K562 (cell line): Measurements from ENCODE around the gene CDR2L. TPM values are rescaled to one million over a fixed set of nuclear protein-coding genes. Genes with fewer than 3 reads are reported as not detected.

Experiments
- FOXA3 ChIP-seq, 2 experiments: fragments of 450-650 bp in 1 of 2; sonication (generic) in 1 of 2; formaldehyde crosslinking; IDR thresholded peaks in 1 of 2; conservative IDR thresholded peaks in 1 of 2; 2 replicates each; pipeline versions ENCODE4 v1.4.0 to v1.8.0; 2020 to 2022; ENCODE audit warnings: mild to moderate bottlenecking in 2 of 2, missing genetic modification reagents in 1 of 2
- HNRNPH1 ChIP-seq: fragments of 200-400 bp; formaldehyde crosslinking; optimal IDR thresholded peaks from 2 replicates; pipeline ENCODE3; 2017; ENCODE audit warnings: low read depth, mild to moderate bottlenecking, low read length, moderate library complexity
- MAFF ChIP-seq: IDR thresholded peaks from 2 replicates; pipeline ENCODE4 v1.6.1; 2012; ENCODE audit warnings: low read length, improper control_type of control experiment
- MAX ChIP-seq: sonication (generic); formaldehyde crosslinking; IDR thresholded peaks from 2 replicates; pipeline ENCODE4 v1.9.0; 2022; ENCODE audit warnings: mild to moderate bottlenecking, missing genetic modification reagents
- PHF8 ChIP-seq: fragments of 200-600 bp; sonication (generic); IDR thresholded peaks from 2 replicates; pipeline ENCODE4 v1.6.1; 2012; ENCODE audit warnings: mixed run types, mild to moderate bottlenecking, inconsistent platforms, low read length, moderate library complexity, borderline replicate concordance
- UBTF ChIP-seq, 2 experiments: IDR thresholded peaks; 2 replicates each; pipeline ENCODE4 v1.6.1; 2012; ENCODE audit warnings: improper control_type of control experiment in 2 of 2, low read depth in 2 of 2, low read length in 2 of 2, borderline replicate concordance in 1 of 2
- ZMIZ1 ChIP-seq, 2 experiments: fragments of 150-350 bp in 1 of 2; IDR thresholded peaks; 2 replicates each; pipeline ENCODE4 v1.6.1; 2012 to 2016; ENCODE audit warnings: low read depth in 2 of 2, low read length in 2 of 2, mild to moderate bottlenecking in 1 of 2, moderate library complexity in 1 of 2
- ZNF212 ChIP-seq: fragments of 450-650 bp; formaldehyde crosslinking; IDR thresholded peaks from 2 replicates; pipeline ENCODE4 v1.4.0; 2020; ENCODE audit warnings: mild to moderate bottlenecking
- ZSCAN32 ChIP-seq: fragments of 450-650 bp; formaldehyde crosslinking; IDR thresholded peaks from 2 replicates; pipeline ENCODE4 v1.4.0; 2020; ENCODE audit warnings: mild to moderate bottlenecking, moderate library complexity
- polyA plus RNA-seq, 8 experiments: library from polyadenylated mRNA; depleted of rRNA in 4 of 8; stranded (reverse) in 5 of 8; unstranded in 3 of 8; fragments of >200 nt; fragmentation: Nextera tagmentation in 2 of 8; fragmentation: Illumina TruSeq in 1 of 8; extraction: Ambion mirVana in 2 of 8; extraction: Trizol in 1 of 8; gene quantifications; 2 replicates each; pipeline versions ENCODE4 v1.2.1 to v1.2.3, GENCODE V29; 2011 to 2014; ENCODE audit warnings: inconsistent platforms in 1 of 8, missing spikeins in 1 of 8
- total RNA-seq, 7 experiments: library from RNA; depleted of rRNA in 6 of 7; stranded (reverse); fragments of >200 nt in 6 of 7; fragmentation: Illumina TruSeq in 2 of 7; extraction: Trizol in 2 of 7; gene quantifications; 2 replicates each; pipeline versions ENCODE4 v1.2.1 to v1.2.3, GENCODE V29; 2011 to 2021; ENCODE audit warnings: low replicate concordance in 1 of 7
- TF ChIP-seq, protein P1 (sequence below): sonication (generic); formaldehyde crosslinking; IDR thresholded peaks from 2 replicates; pipeline ENCODE4 v1.8.0; 2023; ENCODE audit warnings: mild to moderate bottlenecking, missing genetic modification reagents
- TF ChIP-seq, protein P2 (sequence below): fragments of 450-650 bp; IDR thresholded peaks from one replicate; pipeline ENCODE4 v1.6.1; 2018; ENCODE audit warnings: mild to moderate bottlenecking, moderate library complexity; ENCODE audit not compliant: partially characterized antibody
- TF ChIP-seq, protein P3 (sequence below): fragments of 450-650 bp; conservative IDR thresholded peaks from 2 replicates; pipeline ENCODE4 v1.6.1; 2016; ENCODE audit warnings: missing genetic modification characterization, low read depth, mild to moderate bottlenecking, control low read depth, missing compliant biosample characterization
- TF ChIP-seq, protein P4 (sequence below): fragments of 250-450 bp; sonication (Bioruptor Pico); IDR thresholded peaks from 2 replicates; pipeline ENCODE4 v1.8.0; 2022; ENCODE audit warnings: inconsistent platforms

Gene CDR2L
- total and polyA plus RNA-seq, 9 of the 15 experiments (the other 6 are each of a cell fraction or from before 2014, with no cell fraction given) = 2.7 to 16.0 (median 7.3) TPM

DNA sequence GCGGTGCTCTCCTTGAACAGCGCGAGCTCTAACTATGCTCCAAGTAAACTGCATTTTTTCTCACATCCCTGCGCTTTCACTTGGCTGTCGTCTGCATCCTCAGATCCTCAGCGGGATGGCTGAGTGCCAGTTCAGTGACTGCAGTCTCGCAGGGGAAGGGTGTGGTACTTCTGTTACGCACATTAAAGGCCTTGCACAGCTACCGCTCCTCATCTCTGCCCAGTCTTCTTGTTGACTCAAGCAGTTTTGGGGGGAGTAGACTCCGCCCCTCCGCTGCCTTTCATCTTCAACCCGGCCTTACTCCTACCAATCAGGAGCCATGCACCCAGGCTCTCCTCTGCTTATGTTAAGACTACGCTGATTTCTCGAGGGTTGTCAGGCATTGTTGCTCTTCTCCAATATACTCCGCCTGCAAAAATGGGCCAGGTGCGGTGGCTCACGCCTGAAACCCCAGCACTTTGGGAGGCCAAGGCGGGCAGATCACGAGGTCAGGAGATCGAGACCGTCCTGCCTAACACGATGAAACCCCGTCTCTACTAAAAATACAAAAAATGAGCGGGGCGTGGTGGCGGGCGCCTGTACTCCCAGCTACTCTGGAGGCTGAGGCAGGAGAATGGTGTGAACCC lies 49.3 kb downstream of the CDR2L start (continued):
- TF ChIP-seq, protein P1, sequence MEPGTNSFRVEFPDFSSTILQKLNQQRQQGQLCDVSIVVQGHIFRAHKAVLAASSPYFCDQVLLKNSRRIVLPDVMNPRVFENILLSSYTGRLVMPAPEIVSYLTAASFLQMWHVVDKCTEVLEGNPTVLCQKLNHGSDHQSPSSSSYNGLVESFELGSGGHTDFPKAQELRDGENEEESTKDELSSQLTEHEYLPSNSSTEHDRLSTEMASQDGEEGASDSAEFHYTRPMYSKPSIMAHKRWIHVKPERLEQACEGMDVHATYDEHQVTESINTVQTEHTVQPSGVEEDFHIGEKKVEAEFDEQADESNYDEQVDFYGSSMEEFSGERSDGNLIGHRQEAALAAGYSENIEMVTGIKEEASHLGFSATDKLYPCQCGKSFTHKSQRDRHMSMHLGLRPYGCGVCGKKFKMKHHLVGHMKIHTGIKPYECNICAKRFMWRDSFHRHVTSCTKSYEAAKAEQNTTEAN (CRISPR knock-in tag) = no peak
- TF ChIP-seq PHF8 (no peak), UBTF (IDR thresholded peaks at IDR 0.05; ENCODE audit: borderline replicate concordance in 1 of 2, low read depth in 2 of 2, low read length in 2 of 2) (0 out of 4 replicates have a peak, but pooled peaks of 1 of the 2 experiments have one; percentile 27), ZSCAN32 (CRISPR knock-in tag) (no peak), HNRNPH1 (no peak), FOXA3 (CRISPR knock-in tag; conservative IDR thresholded peaks at IDR 0.05 in 1 of 2, IDR thresholded peaks at IDR 0.05 in 1 of 2) (peak; percentile 86 to 94), ZMIZ1 (IDR thresholded peaks at IDR 0.05; ENCODE audit: low read depth in 2 of 2, low read length in 2 of 2) (no peak), ZNF212 (CRISPR knock-in tag) (no peak), MAFF (0 out of 2 replicates have a peak, but pooled peaks have one; percentile 14), MAX (no peak)
- TF ChIP-seq, protein P2, sequence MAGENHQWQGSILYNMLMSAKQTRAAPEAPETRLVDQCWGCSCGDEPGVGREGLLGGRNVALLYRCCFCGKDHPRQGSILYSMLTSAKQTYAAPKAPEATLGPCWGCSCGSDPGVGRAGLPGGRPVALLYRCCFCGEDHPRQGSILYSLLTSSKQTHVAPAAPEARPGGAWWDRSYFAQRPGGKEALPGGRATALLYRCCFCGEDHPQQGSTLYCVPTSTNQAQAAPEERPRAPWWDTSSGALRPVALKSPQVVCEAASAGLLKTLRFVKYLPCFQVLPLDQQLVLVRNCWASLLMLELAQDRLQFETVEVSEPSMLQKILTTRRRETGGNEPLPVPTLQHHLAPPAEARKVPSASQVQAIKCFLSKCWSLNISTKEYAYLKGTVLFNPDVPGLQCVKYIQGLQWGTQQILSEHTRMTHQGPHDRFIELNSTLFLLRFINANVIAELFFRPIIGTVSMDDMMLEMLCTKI = no peak
- TF ChIP-seq, protein P3, sequence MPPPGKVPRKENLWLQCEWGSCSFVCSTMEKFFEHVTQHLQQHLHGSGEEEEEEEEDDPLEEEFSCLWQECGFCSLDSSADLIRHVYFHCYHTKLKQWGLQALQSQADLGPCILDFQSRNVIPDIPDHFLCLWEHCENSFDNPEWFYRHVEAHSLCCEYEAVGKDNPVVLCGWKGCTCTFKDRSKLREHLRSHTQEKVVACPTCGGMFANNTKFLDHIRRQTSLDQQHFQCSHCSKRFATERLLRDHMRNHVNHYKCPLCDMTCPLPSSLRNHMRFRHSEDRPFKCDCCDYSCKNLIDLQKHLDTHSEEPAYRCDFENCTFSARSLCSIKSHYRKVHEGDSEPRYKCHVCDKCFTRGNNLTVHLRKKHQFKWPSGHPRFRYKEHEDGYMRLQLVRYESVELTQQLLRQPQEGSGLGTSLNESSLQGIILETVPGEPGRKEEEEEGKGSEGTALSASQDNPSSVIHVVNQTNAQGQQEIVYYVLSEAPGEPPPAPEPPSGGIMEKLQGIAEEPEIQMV (tag) = no peak
- TF ChIP-seq, protein P4, sequence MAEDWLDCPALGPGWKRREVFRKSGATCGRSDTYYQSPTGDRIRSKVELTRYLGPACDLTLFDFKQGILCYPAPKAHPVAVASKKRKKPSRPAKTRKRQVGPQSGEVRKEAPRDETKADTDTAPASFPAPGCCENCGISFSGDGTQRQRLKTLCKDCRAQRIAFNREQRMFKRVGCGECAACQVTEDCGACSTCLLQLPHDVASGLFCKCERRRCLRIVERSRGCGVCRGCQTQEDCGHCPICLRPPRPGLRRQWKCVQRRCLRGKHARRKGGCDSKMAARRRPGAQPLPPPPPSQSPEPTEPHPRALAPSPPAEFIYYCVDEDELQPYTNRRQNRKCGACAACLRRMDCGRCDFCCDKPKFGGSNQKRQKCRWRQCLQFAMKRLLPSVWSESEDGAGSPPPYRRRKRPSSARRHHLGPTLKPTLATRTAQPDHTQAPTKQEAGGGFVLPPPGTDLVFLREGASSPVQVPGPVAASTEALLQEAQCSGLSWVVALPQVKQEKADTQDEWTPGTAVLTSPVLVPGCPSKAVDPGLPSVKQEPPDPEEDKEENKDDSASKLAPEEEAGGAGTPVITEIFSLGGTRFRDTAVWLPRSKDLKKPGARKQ (CRISPR knock-in tag) = no peak
